Measurements from ENCODE around the gene DERA.
"Not testable (repeated sequence)": the region's sequence is repeated elsewhere in the genome, so short reads cannot be mapped to it uniquely, and the experiment has no call there.

The DERA gene

GRCh38 chr12:15904378-15904920 is 6.7 kb upstream of the DERA start:
- DNase-seq (ENCODE audit: low read depth in 1 of 2, low spot score in 1 of 2), result no peak

GRCh38 chr12:15910468-15910863 is 666 bp upstream of the DERA start:
- no peak for DNase-seq (ENCODE audit: low read depth in 1 of 2, low spot score in 1 of 2)

GRCh38 chr12:15911931-15912330 is 799 bp downstream of the DERA start:
- DNase-seq (ENCODE audit: low read depth in 1 of 2, low spot score in 1 of 2), result not testable (repeated sequence)

DNA sequence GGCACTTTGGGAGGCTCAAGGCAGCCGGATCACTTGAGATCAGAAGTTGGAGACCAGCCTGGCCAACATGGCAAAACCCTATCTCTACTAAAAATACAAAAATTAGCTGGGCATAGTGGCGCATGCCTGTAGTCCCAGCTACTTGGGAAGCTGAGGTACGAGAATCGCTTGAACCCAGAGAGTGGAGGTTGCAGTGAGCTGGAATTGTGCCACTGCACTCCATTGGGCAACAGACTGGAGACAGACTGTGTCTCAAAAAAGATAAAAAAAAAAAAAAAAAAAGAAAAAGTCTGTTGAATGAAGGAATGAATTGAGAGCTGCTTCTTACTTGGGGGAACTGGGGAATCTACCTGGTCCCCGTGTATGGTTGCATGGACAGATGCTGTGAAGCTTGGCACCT is 3.0 kb downstream of the DERA start:
- not testable (repeated sequence) for DNase-seq (ENCODE audit: low read depth in 1 of 2, low spot score in 1 of 2)

DNA sequence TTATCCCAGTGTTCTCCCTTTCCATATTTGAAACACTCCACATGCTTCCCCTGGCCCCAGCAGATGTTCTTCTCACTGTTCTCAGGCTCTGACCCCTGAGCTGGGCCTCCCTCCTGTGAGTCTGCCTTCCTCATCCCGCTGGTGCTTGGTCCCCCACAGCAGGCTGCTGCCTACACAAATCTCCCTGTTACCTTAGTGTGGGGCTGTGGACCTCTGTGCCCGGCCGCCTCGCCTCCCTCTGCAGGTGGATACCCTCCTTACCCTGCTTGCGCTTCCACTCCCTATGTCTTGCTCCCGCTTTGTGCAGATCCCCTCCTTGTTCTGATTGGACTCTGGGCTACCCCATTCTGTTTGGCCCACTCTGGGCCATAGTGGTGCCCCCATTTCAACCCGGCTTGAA is 6.9 kb downstream of the DERA start:
- DNase-seq (ENCODE audit: low read depth in 1 of 2, low spot score in 1 of 2), result no peak

- DNase-seq (ENCODE audit: low read depth in 1 of 2, low spot score in 1 of 2), result no peak
These were observed 8.3 kb downstream of the DERA start for GRCh38 chr12:15919418-15919817.

DNA sequence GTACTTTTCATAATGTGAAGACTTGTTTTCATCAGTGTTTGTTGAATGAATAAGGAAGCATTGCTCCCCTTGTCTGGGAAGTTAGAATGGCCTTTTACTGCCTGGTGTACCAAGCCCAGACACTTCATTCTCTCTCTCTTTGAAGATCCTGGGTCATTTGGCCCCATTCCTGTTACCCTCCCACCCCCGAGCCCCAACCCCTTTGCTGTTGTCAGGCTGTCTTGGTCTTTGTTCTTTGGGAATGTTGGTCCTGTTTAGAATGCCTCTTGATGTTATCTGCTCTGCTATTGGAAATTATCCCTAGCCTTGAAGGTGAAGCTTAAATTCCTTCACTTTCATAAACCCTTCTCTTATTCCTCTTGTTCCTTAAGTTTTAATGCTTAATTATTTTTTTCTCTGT is 13.8 kb downstream of the DERA start:
- no peak for DNase-seq (ENCODE audit: low read depth in 1 of 2, low spot score in 1 of 2)

GRCh38 chr12:15928346-15928745 is 17.2 kb downstream of the DERA start:
- no peak for DNase-seq (ENCODE audit: low read depth in 1 of 2, low spot score in 1 of 2)

DNA sequence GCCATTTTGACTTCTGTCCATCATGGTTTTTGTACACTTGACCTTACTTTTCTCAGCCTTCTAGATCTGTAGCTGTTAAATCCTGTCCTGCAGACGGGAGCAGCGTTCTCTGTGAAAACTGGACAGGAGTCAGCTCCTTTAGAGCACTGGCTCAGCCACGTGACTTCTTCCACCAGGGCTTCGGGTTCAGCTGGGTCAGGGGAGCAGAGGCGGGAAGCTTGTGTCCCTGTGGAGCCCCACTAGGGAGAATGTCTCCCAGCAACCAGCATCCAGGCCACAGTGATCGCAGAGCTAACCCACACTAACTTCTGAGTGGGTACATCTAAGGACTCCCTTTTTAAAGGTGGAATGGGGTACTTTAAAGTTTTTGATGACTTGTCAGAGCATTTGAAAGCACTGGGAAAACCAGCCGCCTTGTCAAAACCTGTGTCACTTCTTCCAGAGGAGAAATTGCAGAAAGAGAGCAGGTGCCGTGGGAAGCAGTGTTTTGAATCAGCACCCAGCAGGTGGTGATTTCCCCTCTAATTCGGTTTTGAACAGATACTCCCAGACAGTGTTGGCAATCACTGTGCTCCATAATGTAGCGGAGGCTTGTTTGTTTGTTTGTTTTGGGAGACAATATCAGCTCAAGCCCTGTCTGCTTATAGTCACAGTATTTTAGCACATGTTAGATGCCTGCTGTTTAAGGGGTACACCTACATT is 17.9 kb downstream of the DERA start:
- no peak for DNase-seq (ENCODE audit: low read depth in 1 of 2, low spot score in 1 of 2)

GRCh38 chr12:15931590-15932053 is 20.5 kb downstream of the DERA start:
- no peak for DNase-seq (ENCODE audit: low read depth in 1 of 2, low spot score in 1 of 2)

DNA sequence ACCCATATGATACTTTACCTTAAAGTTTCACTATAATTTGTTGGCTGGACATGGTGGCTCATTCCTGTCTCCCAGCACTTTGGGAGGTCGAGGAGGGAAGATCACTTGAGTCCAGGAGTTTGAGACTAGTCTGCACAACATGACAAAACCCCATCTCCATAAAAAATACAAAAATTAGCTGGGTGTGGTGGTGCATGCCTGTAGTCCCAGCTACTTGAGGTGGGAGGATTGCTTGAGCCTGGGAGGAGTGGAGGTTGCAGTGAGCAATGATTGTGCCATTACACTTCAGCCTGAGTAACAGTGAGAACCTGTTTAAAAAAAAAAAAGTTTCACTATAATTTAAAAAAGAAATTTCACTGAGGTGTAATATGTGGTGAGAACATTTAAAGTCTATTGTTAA is 21.2 kb downstream of the DERA start:
- no peak for DNase-seq (ENCODE audit: low read depth in 1 of 2, low spot score in 1 of 2)

GRCh38 chr12:15932971-15933370 is 21.8 kb downstream of the DERA start:
- no peak for DNase-seq (ENCODE audit: low read depth in 1 of 2, low spot score in 1 of 2)

DNA sequence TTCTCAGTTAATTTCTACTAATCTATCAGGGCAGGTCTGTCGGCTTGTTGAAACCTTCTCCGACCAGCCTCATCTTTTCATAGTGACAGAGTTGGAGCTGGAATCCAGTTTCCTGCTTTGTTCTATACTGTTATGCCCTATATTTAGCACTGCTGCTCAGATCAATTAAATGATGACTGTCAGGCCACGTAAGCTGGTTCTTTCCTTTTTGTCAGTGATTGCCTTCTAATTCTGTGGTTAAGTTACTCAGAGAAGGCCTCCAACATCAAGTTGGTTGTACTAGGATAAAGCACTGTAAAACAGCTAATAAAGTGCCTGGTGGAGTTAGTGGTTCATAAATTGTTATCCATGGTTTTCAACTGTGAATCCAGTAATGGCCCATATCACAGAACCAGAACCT is 22.6 kb downstream of the DERA start:
- no peak for DNase-seq (ENCODE audit: low read depth in 1 of 2, low spot score in 1 of 2)

GRCh38 chr12:15936751-15937150 is 25.6 kb downstream of the DERA start:
- no peak for DNase-seq (ENCODE audit: low read depth in 1 of 2, low spot score in 1 of 2)

GRCh38 chr12:15937902-15938301 is 26.8 kb downstream of the DERA start:
- DNase-seq (ENCODE audit: low read depth in 1 of 2, low spot score in 1 of 2), result no peak

GRCh38 chr12:15939111-15939510 is 28.0 kb downstream of the DERA start:
- DNase-seq (ENCODE audit: low read depth in 1 of 2, low spot score in 1 of 2), result no peak

DNA sequence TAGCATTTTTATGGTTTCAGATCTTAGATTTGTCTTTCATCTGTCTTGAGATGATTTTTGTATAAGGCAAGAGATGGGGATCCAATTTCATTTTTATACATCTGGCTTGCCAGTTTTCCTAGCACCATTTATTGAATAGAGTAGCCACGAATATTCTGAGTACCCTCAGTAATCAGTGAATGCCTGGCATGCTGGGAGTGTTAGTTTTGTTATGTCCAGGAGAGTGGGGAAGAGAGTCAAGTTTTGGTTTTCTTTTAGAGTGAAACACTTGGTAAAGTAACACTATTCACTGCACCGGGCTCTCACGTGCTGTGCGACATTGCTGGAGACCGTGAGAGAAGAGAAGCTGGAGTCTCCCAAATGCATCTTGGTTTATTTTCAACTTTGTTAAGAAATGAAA is 31.3 kb downstream of the DERA start:
- no peak for DNase-seq (ENCODE audit: low read depth in 1 of 2, low spot score in 1 of 2)

GRCh38 chr12:15943519-15943918 is 32.4 kb downstream of the DERA start:
- not testable (repeated sequence) for DNase-seq (ENCODE audit: low read depth in 1 of 2, low spot score in 1 of 2)

- DNase-seq (ENCODE audit: low read depth in 1 of 2, low spot score in 1 of 2), result not testable (repeated sequence)
These were observed 37.3 kb downstream of the DERA start for GRCh38 chr12:15948461-15948860.

- DNase-seq (ENCODE audit: low read depth in 1 of 2, low spot score in 1 of 2), result no peak
These were observed 44.1 kb downstream of the DERA start for GRCh38 chr12:15955281-15955680.

GRCh38 chr12:15956010-15956409 is 44.9 kb downstream of the DERA start:
- DNase-seq (ENCODE audit: low read depth in 1 of 2, low spot score in 1 of 2), result no peak

- DNase-seq (ENCODE audit: low read depth in 1 of 2, low spot score in 1 of 2), result no peak
These were observed 45.5 kb downstream of the DERA start for GRCh38 chr12:15956413-15957185.

Measured in activated CD4-positive, alpha-beta T cell treated with anti-CD3 and anti-CD28 coated beads, Interleukin-2, amount 50 U/mL, for 24 hours (primary cell).